GM21367 (cell line): ENCODE data around the gene GINS1.

Source experiments
- ATAC-seq: cut with Tn5 transposase; IDR thresholded peaks from one replicate; pipeline ENCODE4 v1.9.1; 2021; ENCODE audit not compliant: unreplicated experiment

GINS1 gene

GRCh38 chr20:25453035-25453810 is 45.8 kb downstream of the GINS1 start:
- ATAC-seq = no peak

DNA sequence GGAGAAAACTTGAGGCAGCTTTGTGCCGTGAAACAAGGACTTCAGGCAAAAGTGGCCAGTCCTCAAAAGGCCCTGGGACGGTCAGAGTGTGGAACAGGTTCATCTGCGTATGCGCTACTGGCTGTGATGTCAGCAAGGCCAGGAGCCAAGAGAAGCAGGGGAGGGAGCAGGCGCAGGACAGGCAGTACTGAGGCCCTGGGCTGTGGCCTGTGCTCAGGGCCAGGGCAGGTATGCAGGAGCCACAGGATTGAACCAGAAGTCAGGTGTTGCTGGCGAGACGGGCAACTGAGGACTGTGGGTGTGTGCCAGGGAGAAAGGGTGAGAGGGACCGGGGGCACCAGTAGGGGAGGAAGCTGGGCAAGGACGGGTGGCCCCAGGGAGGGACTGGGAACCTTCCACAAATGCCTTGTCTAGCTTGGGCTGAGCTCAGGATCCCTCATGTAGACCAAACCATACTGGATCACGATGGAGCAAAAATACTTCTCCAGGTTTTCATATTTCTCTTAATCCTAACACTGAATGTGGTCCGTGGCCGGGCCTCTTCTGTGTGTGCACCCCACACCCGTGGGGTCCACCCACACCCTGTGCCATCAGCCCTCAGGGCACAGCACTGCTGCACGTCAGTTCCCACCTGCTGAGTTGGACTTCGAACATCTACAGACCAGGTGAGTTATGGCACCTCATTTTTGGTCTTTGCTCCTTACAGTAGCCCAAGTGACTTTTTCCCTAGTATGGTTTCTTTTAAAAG is 46.9 kb downstream of the GINS1 start:
- ATAC-seq = no peak

GRCh38 chr20:25457886-25458680 is 50.6 kb downstream of the GINS1 start:
- no peak for ATAC-seq

DNA sequence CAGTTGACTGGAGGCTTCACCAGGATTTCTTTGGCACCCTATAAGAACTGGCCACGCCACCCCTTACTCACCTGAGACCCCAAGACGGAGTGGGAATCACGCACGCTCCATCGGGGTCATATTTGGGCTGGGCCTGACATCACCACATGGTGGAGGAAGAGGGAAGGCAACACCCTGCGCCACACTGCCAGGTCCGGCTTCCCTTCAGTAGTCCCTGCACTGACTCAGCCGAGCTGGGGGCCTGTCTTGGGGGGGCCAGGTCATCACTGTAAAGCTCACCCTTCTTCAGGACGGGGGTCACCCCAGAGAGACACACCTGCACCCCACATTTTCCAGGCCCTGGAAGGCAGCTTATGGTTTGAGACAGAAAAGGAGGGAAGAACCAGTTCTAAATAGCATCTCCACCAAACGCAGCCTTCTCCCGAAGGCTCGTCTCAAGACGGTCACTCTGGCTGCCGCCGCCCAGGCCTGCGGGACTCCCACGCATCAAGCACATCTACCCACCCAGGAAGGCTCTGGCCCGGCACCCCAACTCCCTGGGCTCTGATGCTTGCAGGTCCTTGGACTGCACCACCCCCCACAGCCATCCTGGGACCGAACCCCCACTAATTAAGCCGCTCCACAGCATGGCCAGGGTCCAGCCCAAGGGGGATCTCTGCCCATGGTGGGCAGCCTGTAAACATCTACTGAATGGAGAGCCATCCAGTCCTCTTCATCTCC is 51.8 kb downstream of the GINS1 start:
- no peak for ATAC-seq

DNA sequence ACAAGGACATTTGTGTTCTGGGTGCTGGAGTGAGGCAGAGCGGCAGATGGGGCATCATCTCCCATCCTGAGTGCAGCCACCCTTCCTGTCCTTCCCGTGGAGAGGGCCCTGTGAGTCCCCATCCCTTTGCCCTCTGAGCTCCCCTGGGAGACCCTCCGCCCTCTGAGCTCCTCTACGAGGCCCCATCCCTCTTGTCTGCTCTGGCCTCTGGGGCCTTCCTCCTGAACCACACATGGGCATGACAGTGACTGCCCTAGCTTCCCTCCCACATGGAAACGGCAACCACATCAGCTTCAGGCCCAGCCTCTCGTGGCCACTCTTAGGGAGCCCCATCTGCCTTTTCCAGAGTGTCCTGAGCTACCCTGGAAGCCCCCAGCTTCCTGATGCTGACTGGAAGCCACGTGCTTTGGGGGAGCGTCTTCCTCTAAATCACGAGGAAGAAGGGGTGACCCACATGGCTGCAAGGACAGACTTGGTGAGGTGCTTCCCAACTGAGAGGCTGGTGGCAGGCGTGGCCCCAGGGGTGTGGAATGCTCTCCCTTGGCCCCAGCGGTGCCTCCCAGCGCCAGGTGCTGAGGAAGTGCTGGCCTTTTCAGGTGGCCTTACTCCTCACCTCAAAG is 52.6 kb downstream of the GINS1 start:
- ATAC-seq = no peak

- ATAC-seq = no peak
Measured at GRCh38 chr20:25460566-25461280, 53.2 kb downstream of the GINS1 start.

GRCh38 chr20:25461281-25461650 is 53.8 kb downstream of the GINS1 start:
- ATAC-seq = no peak

- no peak for ATAC-seq
Measured at GRCh38 chr20:25461786-25462545, 54.5 kb downstream of the GINS1 start.

DNA sequence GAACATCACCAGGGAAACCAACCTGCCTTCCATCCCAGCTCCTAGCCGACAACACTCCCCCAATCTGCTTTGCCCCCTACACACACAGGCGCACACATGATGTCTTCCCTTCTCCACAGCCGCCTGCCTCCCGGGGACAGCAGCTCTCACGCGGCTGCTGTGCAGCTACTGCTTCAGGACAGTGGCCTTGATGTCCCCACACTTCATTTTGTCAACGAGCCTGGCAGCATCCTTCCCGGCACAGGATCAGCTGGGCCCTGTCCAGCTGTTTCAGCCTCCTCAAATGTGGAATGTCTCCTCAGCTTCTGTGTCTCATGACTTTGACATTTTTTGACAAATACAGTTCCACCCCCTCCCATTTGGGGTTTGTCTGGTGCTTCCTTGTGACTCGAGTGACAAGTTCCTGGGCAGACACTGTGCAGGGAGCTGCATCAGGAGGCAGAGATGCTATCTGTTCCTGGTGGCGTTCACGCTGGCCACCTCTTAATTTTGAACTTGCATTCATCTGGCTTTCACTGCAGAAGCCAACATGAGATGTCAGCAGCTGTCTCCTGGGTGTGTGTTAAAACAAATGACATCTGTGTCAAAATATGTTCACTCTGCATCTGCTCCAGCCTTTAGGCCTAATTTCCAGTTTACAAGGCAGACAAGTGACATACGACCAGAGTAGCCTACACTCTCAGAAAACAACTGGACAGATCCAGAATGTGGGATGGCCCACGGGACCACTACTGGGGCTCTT is 57.2 kb downstream of the GINS1 start:
- no peak for ATAC-seq

GRCh38 chr20:25465243-25466135 is 58.0 kb downstream of the GINS1 start:
- ATAC-seq = no peak

- no peak for ATAC-seq
Measured at GRCh38 chr20:25466846-25467245, 59.4 kb downstream of the GINS1 start.

DNA sequence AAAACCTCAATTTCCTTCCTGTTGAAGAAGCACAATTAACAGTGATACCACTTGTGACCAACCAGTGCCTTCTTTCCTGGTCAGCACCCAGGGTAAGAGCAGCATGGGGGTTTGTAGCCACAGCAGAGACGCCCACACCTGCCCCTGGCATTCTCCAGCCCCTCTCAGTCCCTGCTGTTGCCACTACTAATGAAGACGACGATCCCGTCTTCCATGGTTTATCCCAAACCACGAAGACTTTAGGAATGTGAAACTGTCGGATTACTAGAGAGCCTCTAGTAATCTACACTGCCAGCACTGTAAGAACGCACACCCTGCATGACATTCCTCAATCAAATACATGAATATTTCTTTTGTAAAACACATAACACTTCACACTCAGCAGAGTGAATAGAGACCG is 60.0 kb downstream of the GINS1 start:
- ATAC-seq = no peak

DNA sequence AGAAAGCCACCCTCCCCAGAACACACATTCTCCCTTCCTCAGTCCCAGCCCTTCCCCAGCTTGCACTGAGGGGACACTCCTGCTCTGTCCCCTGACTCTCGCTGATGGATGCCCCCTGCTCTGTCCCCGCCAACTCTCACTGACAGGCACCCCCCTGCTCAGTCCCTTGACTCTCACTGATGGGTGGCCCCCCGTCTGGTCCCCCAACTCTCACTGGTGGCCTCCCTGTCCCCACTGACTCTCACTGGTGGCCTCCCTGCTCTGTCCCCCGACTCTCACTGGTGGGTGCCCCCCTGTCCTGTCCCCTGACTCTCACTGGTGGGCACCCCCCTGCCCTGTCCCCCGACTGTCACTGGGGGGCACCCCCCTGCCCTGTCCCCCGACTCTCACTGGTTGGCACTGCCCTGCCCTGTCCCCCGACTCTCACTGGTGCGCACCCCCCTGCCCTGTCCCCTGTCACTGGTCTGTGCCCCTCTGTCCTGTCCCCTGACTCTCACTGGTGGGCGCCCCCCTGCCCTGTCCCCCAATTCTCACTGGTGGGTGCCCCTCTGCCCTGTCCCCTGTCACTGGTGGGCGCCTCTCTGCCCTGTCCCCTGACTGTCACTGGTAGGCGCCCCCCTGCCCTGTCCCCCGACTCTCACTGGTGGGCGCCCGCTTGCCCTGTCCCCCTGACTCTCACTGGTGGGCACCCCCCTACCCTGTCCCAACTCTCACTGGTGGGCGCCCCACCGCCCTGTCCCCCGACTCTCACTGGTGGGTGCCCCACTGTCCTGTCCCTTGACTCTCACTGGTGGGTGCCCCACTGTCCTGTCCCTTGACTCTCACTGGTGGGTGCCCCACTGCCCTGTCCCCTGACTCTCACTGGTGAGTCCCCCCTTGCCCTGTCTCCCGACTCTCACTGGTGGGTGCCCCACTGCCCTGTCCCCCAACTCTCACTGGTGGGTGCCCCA is 60.9 kb downstream of the GINS1 start:
- no peak for ATAC-seq

GRCh38 chr20:25469558-25469957 is 62.1 kb downstream of the GINS1 start:
- no peak for ATAC-seq

GRCh38 chr20:25470045-25470444 is 62.6 kb downstream of the GINS1 start:
- no peak for ATAC-seq

DNA sequence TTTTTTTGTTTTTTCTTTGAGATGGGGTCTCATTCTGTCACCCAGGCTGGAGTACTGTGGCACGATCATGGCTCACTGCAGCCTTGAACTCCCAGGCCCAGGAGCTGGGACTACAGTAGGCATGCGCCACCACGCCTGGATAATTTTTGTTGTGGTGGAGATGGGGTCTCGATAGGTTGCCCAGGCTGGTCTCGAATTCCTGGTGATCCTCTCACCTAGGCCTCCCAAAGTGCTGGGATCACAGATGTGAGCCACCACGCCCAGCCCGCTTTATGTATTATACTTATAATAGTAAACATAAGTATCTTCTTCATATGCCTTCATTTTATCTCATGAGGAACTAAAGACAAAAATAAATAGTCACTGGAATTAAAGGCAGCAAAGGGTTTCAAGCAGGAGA is 63.5 kb downstream of the GINS1 start:
- ATAC-seq = no peak
